K562 (cell line): ENCODE data around the gene FTH1. TPM values are rescaled to one million over a fixed set of nuclear protein-coding genes. Genes with fewer than 3 reads are reported as not detected.
A peak's percentile ranks its signal among the peaks of the same experiment; 100 is the strongest.

Experiments
- ATAC-seq: fragments of 200-7000 bp; cut with Tn5 transposase; 3 replicates; pipeline ENCODE4 v1.9.1; 2020; ENCODE audit warnings: moderate library complexity
- BruUV-seq: library from RNA; stranded (reverse); fragments of 400-500 nt; replicated peaks from 2 replicates; lab custom pipeline; 2021; lab: Mats Ljungman, UMichigan
- CTCF ChIA-PET: fragments of 300-600 bp; formaldehyde crosslinking; extraction: SDS; loops from one replicate; lab custom pipeline; 2021; ENCODE audit warnings: low intra/inter-chr PET ratio; lab: Yijun Ruan, JAX
- POLR2A ChIA-PET: fragments of 300-600, 350-650 bp; sonication (Branson Sonifier 250); formaldehyde crosslinking; extraction: SDS; loops from one replicate; lab custom pipeline; 2021; ENCODE audit warnings: antibody characterized with exemption, inconsistent platforms; lab: Yijun Ruan, JAX
- DNase-seq, 4 experiments: peaks; one replicate each; pipeline versions ENCODE4 v3.0.0 to v3.0.0-alpha.2; 2011 to 2018; ENCODE audit warnings: low spot score in 3 of 4, mixed read lengths in 3 of 4; ENCODE audit errors: extremely low read depth in 1 of 4
- FAIRE-seq: peaks from 2 replicates; lab custom pipeline; 2011; peaks lifted over from hg19 to GRCh38; lab: Jason Lieb, UNC
- H2AFZ ChIP-seq: 2 replicates; pipeline ENCODE4 v1.6.0; 2011; ENCODE audit warnings: low read depth, low read length, control low read depth, inconsistent platforms
- H3K27ac ChIP-seq: fragments of 200-600 bp; 3 replicates; pipeline ENCODE4 v1.8.0; 2011; ENCODE audit warnings: low read depth, mild to moderate bottlenecking, control low read depth, inconsistent platforms, low read length, moderate library complexity, mixed read lengths; ENCODE audit errors: extremely low read depth
- H3K27me3 ChIP-seq, 2 experiments: fragments of 300-600 bp in 1 of 2; 2 replicates in 1 of 2; 3 replicates in 1 of 2; pipeline versions ENCODE4 v1.6.0 to v1.8.0; 2011; ENCODE audit warnings: inconsistent platforms in 2 of 2, low read length in 2 of 2, mild to moderate bottlenecking in 1 of 2, mixed read lengths in 1 of 2, moderate library complexity in 1 of 2; ENCODE audit not compliant: control insufficient read depth in 2 of 2, insufficient read depth in 2 of 2
- H3K36me3 ChIP-seq: fragments of 300-600 bp; 3 replicates; pipeline ENCODE4 v1.8.0; 2011; ENCODE audit warnings: mild to moderate bottlenecking, low read length, inconsistent platforms; ENCODE audit not compliant: control insufficient read depth, insufficient read depth
- H3K4me1 ChIP-seq, 2 experiments: fragments of 200-600 bp in 1 of 2; replicated peaks in 1 of 2; 2 replicates in 1 of 2; 3 replicates in 1 of 2; pipeline versions ENCODE4 v1.5.1 to v1.8.0; 2011; ENCODE audit warnings: inconsistent platforms in 2 of 2, low read length in 2 of 2, mild to moderate bottlenecking in 1 of 2, mixed read lengths in 1 of 2, moderate library complexity in 1 of 2; ENCODE audit not compliant: control insufficient read depth in 2 of 2, insufficient read depth in 2 of 2
- H3K4me2 ChIP-seq: 2 replicates; pipeline ENCODE4 v1.6.1; 2011; ENCODE audit warnings: low read length, control low read depth, inconsistent platforms, mixed read lengths; ENCODE audit not compliant: insufficient read depth
- H3K4me3 ChIP-seq: fragments of 200-600 bp; sonication (generic), shearing (Covaris generic); 2 replicates; pipeline ENCODE4 v1.5.1; 2016; ENCODE audit warnings: control low read depth, inconsistent platforms
- H3K79me2 ChIP-seq: fragments of 200-600 bp; 3 replicates; pipeline ENCODE4 v1.8.0; 2011; ENCODE audit warnings: low read length, inconsistent platforms; ENCODE audit not compliant: control insufficient read depth, insufficient read depth
- H3K9ac ChIP-seq, 2 experiments: 2 replicates each; pipeline versions ENCODE4 v1.6.0 to v1.6.1; 2011; ENCODE audit warnings: low read depth in 2 of 2, low read length in 2 of 2, control low read depth in 1 of 2, inconsistent platforms in 1 of 2, mild to moderate bottlenecking in 1 of 2, mixed read lengths in 1 of 2; ENCODE audit not compliant: insufficient read depth in 1 of 2
- H3K9me1 ChIP-seq: one replicate; pipeline ENCODE4 v1.6.0; 2011; ENCODE audit warnings: inconsistent platforms, mild to moderate bottlenecking, low read length, moderate library complexity; ENCODE audit not compliant: control insufficient read depth, insufficient read depth
- H3K9me3 ChIP-seq: replicated peaks from 2 replicates; pipeline ENCODE4 v1.5.1; 2011; ENCODE audit warnings: low read depth, low read length, inconsistent platforms; ENCODE audit not compliant: control insufficient read depth, insufficient read depth
- H4K20me1 ChIP-seq: replicated peaks from 2 replicates; pipeline ENCODE4 v1.6.1; 2011; ENCODE audit warnings: low read length, inconsistent platforms, mixed read lengths; ENCODE audit not compliant: control insufficient read depth, insufficient read depth
- BHLHE40 ChIP-seq: IDR thresholded peaks from 2 replicates; pipeline ENCODE4 v1.6.1; 2011; ENCODE audit warnings: low read length, improper control_type of control experiment
- CEBPG ChIP-seq, 3 experiments: fragments of 200-800 bp in 1 of 3; sonication (Bioruptor generic) in 1 of 3; sonication (generic) in 1 of 3; formaldehyde crosslinking in 1 of 3; IDR thresholded peaks in 2 of 3; conservative IDR thresholded peaks in 1 of 3; 2 replicates each; pipeline versions ENCODE4 v1.6.1 to v1.8.0; 2016 to 2022; ENCODE audit warnings: missing compliant biosample characterization in 2 of 3, missing genetic modification characterization in 2 of 3, mild to moderate bottlenecking in 1 of 3, missing genetic modification reagents in 1 of 3
- CHD2 ChIP-seq: IDR thresholded peaks from 2 replicates; pipeline ENCODE4 v1.6.1; 2011; ENCODE audit warnings: low read depth, low read length
- MYC ChIP-seq, 2 experiments: fragments of 250-450 bp in 1 of 2; sonication (Bioruptor Pico) in 1 of 2; IDR thresholded peaks; 2 replicates each; pipeline versions ENCODE4 v1.5.1 to v1.6.1; 2012 to 2021; ENCODE audit warnings: low read depth in 2 of 2, borderline replicate concordance in 1 of 2, improper control_type of control experiment in 1 of 2, low read length in 1 of 2, mild to moderate bottlenecking in 1 of 2, moderate library complexity in 1 of 2
- RBM25 ChIP-seq: fragments of 200-400 bp; formaldehyde crosslinking; IDR thresholded peaks from 2 replicates; pipeline ENCODE4 v1.6.1; 2018; ENCODE audit warnings: low read length, low read depth, moderate library complexity; ENCODE audit not compliant: severe bottlenecking
- SMARCC2 ChIP-seq: fragments of 450-650 bp; IDR thresholded peaks from 2 replicates; pipeline ENCODE4 v1.6.1; 2017; ENCODE audit warnings: antibody characterized with exemption, moderate library complexity, mild to moderate bottlenecking, low read depth
- ZNF217 ChIP-seq: sonication (generic); formaldehyde crosslinking; IDR thresholded peaks from 2 replicates; pipeline ENCODE4 v1.8.0; 2022; ENCODE audit warnings: mild to moderate bottlenecking, missing genetic modification reagents
- ZNF764 ChIP-seq: fragments of 250-450 bp; sonication (Bioruptor Pico); IDR thresholded peaks from 2 replicates; pipeline ENCODE4 v1.4.0; 2020; ENCODE audit warnings: low read depth, mild to moderate bottlenecking, moderate library complexity
- WGBS: fragments of 100-300 bp; shearing (Covaris generic); methylation state at CpG from one replicate; pipeline ENCODE4 v1.1.6; 2016; ENCODE audit warnings: low coverage, mixed read lengths; ENCODE audit not compliant: insufficient coverage; ENCODE audit errors: missing lambda C conversion rate; 5-methylcytosine and 5-hydroxymethylcytosine counted together
- in situ Hi-C: fragments of 300-500 bp; cut with MboI; formaldehyde crosslinking; loops from 4 replicates; pipeline ENCODE4 v1.15.0; 2018; ENCODE audit warnings: inconsistent platforms, mixed read lengths
- intact Hi-C: fragments of 100-400 bp; cut with micrococcal nuclease; formaldehyde crosslinking; loops from 2 replicates; pipeline ENCODE4 v1.14.2; 2022
- polyA plus RNA-seq, 8 experiments: library from polyadenylated mRNA; depleted of rRNA in 4 of 8; stranded (reverse) in 5 of 8; unstranded in 3 of 8; fragments of >200 nt; fragmentation: Nextera tagmentation in 2 of 8; fragmentation: Illumina TruSeq in 1 of 8; extraction: Ambion mirVana in 2 of 8; extraction: Trizol in 1 of 8; gene quantifications; 2 replicates each; pipeline versions ENCODE4 v1.2.1 to v1.2.3, GENCODE V29; 2011 to 2014; ENCODE audit warnings: inconsistent platforms in 1 of 8, missing spikeins in 1 of 8
- total RNA-seq, 7 experiments: library from RNA; depleted of rRNA in 6 of 7; stranded (reverse); fragments of >200 nt in 6 of 7; fragmentation: Illumina TruSeq in 2 of 7; extraction: Trizol in 2 of 7; gene quantifications; 2 replicates each; pipeline versions ENCODE4 v1.2.1 to v1.2.3, GENCODE V29; 2011 to 2021; ENCODE audit warnings: low replicate concordance in 1 of 7
- TF ChIP-seq, protein P1 (sequence below): IDR thresholded peaks from 3 replicates; pipeline ENCODE4 v1.6.1; 2011; ENCODE audit warnings: borderline replicate concordance, mild to moderate bottlenecking, moderate library complexity; ENCODE audit not compliant: insufficient read length; ENCODE audit errors: extremely low read depth
- TF ChIP-seq, protein P2 (sequence below): fragments of 450-650 bp; IDR thresholded peaks from 2 replicates; pipeline ENCODE4 v1.6.1; 2016

Gene FTH1
- total and polyA plus RNA-seq, 9 of the 15 experiments (the other 6 are each of a cell fraction or from before 2014, with no cell fraction given): 370 to 3,146 (median 802) TPM

DNA sequence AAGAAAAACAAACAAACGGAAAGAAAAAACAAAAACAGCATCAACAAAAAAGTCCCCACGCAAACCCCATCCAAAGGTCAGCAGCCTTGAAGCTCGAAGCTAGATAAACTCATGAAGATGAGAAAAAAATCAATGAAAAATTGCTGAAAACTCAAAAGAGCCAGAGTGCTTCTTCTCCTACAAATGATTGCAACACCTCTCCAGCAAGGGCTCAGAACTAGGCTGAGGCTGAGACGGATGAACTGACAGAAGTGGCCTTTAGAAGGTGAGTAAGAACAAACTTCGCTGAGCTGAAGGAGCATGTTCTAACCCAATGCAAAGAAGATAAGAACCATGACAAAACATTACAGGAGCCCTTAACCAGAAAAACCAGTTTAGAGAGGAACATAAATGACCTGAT lies 18.4 kb upstream of the FTH1 start:
- no peaks in the 10 kb centered on the region for H3K79me2 ChIP-seq
- H3K9ac ChIP-seq: no peak overlapping the region
- no peak overlapping the region for H3K4me3 ChIP-seq
- no peak for FAIRE-seq
- H3K9me3 ChIP-seq: 0 out of 2 replicates have a peak, but pooled peaks cover 2% of the 10 kb centered on the region
- H3K4me2 ChIP-seq: no peak overlapping the region
- no peaks in the 10 kb centered on the region for H3K27me3 ChIP-seq
- 47% methylated on average over 5 of the region's 5 CpGs for WGBS
- no peak overlapping the region for H3K27ac ChIP-seq
- H3K36me3 ChIP-seq: no peaks in the 10 kb centered on the region
- no peaks in the 10 kb centered on the region for H3K9me1 ChIP-seq
- intact Hi-C loops (no loop called here), in situ Hi-C loops (no loop called here)
- BruUV-seq: no TSS peak
- no peak for DNase-seq
- H4K20me1 ChIP-seq: no peaks in the 10 kb centered on the region
- no peak for ATAC-seq
- ChIA-PET CTCF (no interaction called here), POLR2A (interaction anchor here (0.6 to 3.4 kb wide), 6 partner anchors 9 to 55 kb away, joined by 3 to 20 read pairs (median 4); partner anchors contain the start of gene FTH1)
- no peak overlapping the region for H2AFZ ChIP-seq
- peaks cover 0 to 2% of the 10 kb centered on the region in 2 experiments; a peak in 2 of 5 replicates for H3K4me1 ChIP-seq
- TF ChIP-seq ZNF217 (CRISPR knock-in tag) (no peak), MYC (IDR thresholded peaks at IDR 0.05; ENCODE audit: low read depth, low read length) (no peak), MYC (CRISPR knock-in tag; IDR thresholded peaks at IDR 0.05; ENCODE audit: borderline replicate concordance, low read depth) (no peak), RBM25 (no peak), CEBPG (CRISPR knock-in tag; IDR thresholded peaks at IDR 0.05) (peak; percentile 49; the same call in 1 of the 2 replicates), CEBPG (tag; conservative IDR thresholded peaks at IDR 0.05 in 1 of 2, IDR thresholded peaks at IDR 0.05 in 1 of 2) (peak; percentile 55 to 61; a peak in 3 of 4 replicates), BHLHE40 (no peak), SMARCC2 (no peak), ZNF764 (CRISPR knock-in tag) (no peak), CHD2 (no peak)
- TF ChIP-seq, protein P1, sequence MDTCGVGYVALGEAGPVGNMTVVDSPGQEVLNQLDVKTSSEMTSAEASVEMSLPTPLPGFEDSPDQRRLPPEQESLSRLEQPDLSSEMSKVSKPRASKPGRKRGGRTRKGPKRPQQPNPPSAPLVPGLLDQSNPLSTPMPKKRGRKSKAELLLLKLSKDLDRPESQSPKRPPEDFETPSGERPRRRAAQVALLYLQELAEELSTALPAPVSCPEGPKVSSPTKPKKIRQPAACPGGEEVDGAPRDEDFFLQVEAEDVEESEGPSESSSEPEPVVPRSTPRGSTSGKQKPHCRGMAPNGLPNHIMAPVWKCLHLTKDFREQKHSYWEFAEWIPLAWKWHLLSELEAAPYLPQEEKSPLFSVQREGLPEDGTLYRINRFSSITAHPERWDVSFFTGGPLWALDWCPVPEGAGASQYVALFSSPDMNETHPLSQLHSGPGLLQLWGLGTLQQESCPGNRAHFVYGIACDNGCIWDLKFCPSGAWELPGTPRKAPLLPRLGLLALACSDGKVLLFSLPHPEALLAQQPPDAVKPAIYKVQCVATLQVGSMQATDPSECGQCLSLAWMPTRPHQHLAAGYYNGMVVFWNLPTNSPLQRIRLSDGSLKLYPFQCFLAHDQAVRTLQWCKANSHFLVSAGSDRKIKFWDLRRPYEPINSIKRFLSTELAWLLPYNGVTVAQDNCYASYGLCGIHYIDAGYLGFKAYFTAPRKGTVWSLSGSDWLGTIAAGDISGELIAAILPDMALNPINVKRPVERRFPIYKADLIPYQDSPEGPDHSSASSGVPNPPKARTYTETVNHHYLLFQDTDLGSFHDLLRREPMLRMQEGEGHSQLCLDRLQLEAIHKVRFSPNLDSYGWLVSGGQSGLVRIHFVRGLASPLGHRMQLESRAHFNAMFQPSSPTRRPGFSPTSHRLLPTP: no peak
- TF ChIP-seq, protein P2, sequence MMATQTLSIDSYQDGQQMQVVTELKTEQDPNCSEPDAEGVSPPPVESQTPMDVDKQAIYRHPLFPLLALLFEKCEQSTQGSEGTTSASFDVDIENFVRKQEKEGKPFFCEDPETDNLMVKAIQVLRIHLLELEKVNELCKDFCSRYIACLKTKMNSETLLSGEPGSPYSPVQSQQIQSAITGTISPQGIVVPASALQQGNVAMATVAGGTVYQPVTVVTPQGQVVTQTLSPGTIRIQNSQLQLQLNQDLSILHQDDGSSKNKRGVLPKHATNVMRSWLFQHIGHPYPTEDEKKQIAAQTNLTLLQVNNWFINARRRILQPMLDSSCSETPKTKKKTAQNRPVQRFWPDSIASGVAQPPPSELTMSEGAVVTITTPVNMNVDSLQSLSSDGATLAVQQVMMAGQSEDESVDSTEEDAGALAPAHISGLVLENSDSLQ: 0 out of 2 replicates have a peak, but pooled peaks have one; percentile 10
